T-cell (primary cell): ENCODE results near the gene FCMR. TPM values are rescaled to one million over a fixed set of nuclear protein-coding genes. Genes with fewer than 3 reads are reported as not detected.

Experiments
- ATAC-seq, 4 experiments: fragments of 200-7000 bp in 3 of 4; fragments of 150-1000 bp in 1 of 4; cut with Tn5 transposase; replicated peaks in 1 of 4; 1 replicate in 3 of 4; 2 replicates in 1 of 4; pipeline ENCODE4 v1.10.0; 2021; ENCODE audit warnings: moderate library complexity in 3 of 4, mild to moderate bottlenecking in 2 of 4, moderate number of reproducible peaks in 1 of 4
- CTCF ChIA-PET, 2 donors: fragments of 300-600 bp; sonication (Branson Sonifier 250); formaldehyde crosslinking; loops; one replicate each; lab custom pipeline; 2022; ENCODE audit warnings: antibody characterized with exemption in 2 of 2; lab: Charles Lee
- POLR2A ChIA-PET, 2 donors: fragments of 300-600 bp; sonication (Branson Sonifier 250); formaldehyde crosslinking; loops; one replicate each; lab custom pipeline; 2022; ENCODE audit warnings: antibody characterized with exemption in 2 of 2; lab: Charles Lee
- DNase-seq, 35 experiments: peaks; one replicate each; pipeline versions ENCODE4 v3.0.0 to v3.0.0-alpha.2; 2013 to 2023
- H3K27ac ChIP-seq: one replicate; pipeline ENCODE4 v1.5.1; 2013; ENCODE audit warnings: low read length
- H3K27me3 ChIP-seq, 2 experiments: replicated peaks in 1 of 2; 1 replicate in 1 of 2; 2 replicates in 1 of 2; pipeline versions ENCODE4 v1.6.1 to v1.7.0; 2013; ENCODE audit warnings: low read length in 1 of 2, mixed read lengths in 1 of 2; ENCODE audit not compliant: control insufficient read depth in 2 of 2, insufficient read depth in 2 of 2; ENCODE audit errors: extremely low read depth in 1 of 2
- H3K36me3 ChIP-seq, 2 donors: 1 replicate in 1 of 2; 2 replicates in 1 of 2; pipeline versions ENCODE4 v1.6.1 to v1.7.0; 2013; ENCODE audit warnings: low read length in 1 of 2; ENCODE audit not compliant: control insufficient read depth in 2 of 2, insufficient read depth in 1 of 2; ENCODE audit errors: extremely low read depth in 1 of 2
- H3K4me1 ChIP-seq, 2 experiments: 1 replicate in 1 of 2; 2 replicates in 1 of 2; pipeline versions ENCODE4 v1.6.1 to v1.7.0; 2013; ENCODE audit warnings: low read length in 2 of 2, mixed read lengths in 1 of 2; ENCODE audit not compliant: insufficient read depth in 2 of 2, control insufficient read depth in 1 of 2; ENCODE audit errors: extremely low read depth in 1 of 2
- H3K4me3 ChIP-seq, 2 donors: 1 replicate in 1 of 2; 2 replicates in 1 of 2; pipeline versions ENCODE4 v1.5.1 to v1.7.0; 2013; ENCODE audit warnings: mild to moderate bottlenecking in 2 of 2, low read length in 1 of 2, moderate library complexity in 1 of 2; ENCODE audit not compliant: control insufficient read depth in 1 of 2; ENCODE audit errors: extremely low read depth in 1 of 2
- H3K9me3 ChIP-seq: 2 replicates; pipeline ENCODE4 v1.7.0; 2013
- H3K27ac Mint-ChIP-seq, 2 donors: one replicate each; pipeline ENCODE4 v1.8.0; 2020 to 2021; ENCODE audit warnings: mild to moderate bottlenecking in 2 of 2, mixed read lengths in 2 of 2
- H3K27me3 Mint-ChIP-seq, 2 donors: one replicate each; pipeline ENCODE4 v1.8.0; 2021 to 2022; ENCODE audit warnings: mixed read lengths in 2 of 2
- H3K36me3 Mint-ChIP-seq: one replicate; pipeline ENCODE4 v1.8.0; 2021; ENCODE audit warnings: mixed read lengths
- H3K4me1 Mint-ChIP-seq, 3 donors: one replicate each; pipeline ENCODE4 v1.8.0; 2020 to 2022; ENCODE audit warnings: mixed read lengths in 3 of 3, mild to moderate bottlenecking in 1 of 3
- H3K4me3 Mint-ChIP-seq, 3 donors: one replicate each; pipeline ENCODE4 v1.8.0; 2020 to 2022; ENCODE audit warnings: mild to moderate bottlenecking in 3 of 3, mixed read lengths in 3 of 3, moderate library complexity in 3 of 3
- H3K9me3 Mint-ChIP-seq, 3 donors: one replicate each; pipeline ENCODE4 v1.8.0; 2020 to 2022; ENCODE audit warnings: mixed read lengths in 3 of 3
- WGBS: methylation state at CpG from one replicate; pipeline ENCODE4 v1.1.5; 2013; ENCODE audit warnings: missing lambda C conversion rate; ENCODE audit not compliant: insufficient coverage; 5-methylcytosine and 5-hydroxymethylcytosine counted together
- total RNA-seq, 35 experiments: library from RNA in 6 of 35; stranded (reverse) in 6 of 35; fragments of 120-200 nt in 1 of 35; gene quantifications; one replicate each; pipeline versions ENCODE4 v1.2.1 to v1.2.4 and lab custom pipeline; 2013 to 2026

Gene FCMR
- total RNA-seq, 5 donors from 2014 or later (not counting 1 experiment from before 2014, with no cell fraction given): 275 to 576 (median 453) TPM

GRCh38 chr1:206883876-206884275 is 37.9 kb downstream of the FCMR start:
- Histone ChIP-seq H3K36me3 (no peaks in the 10 kb centered on the region), H3K27me3 (no peaks in the 10 kb centered on the region), H3K27ac (no peak overlapping the region), H3K4me3 (no peak overlapping the region), H3K4me1 (no peaks in the 10 kb centered on the region), H3K9me3 (no peaks in the 10 kb centered on the region)
- peaks cover 4 to 6% (median 6%) of the 10 kb centered on the region in 3 donors for H3K9me3 Mint-ChIP-seq
- peaks cover 0 to 1% of the 10 kb centered on the region in 2 donors for H3K27me3 Mint-ChIP-seq
- H3K36me3 Mint-ChIP-seq: peaks cover 4% of the 10 kb centered on the region
- WGBS: no CpG with 5 or more reads among the region's 2 CpGs
- DNase-seq (no peak), ATAC-seq (no peak)
- no peak overlapping the region for H3K4me3 Mint-ChIP-seq
- POLR2A ChIA-PET: interaction anchor here in 1 of 2 donors (0.6 kb wide), 1 partner anchor 70 kb away, joined by 3 read pairs; no protein-coding TSS in a partner anchor
- H3K4me1 Mint-ChIP-seq: peaks cover 0 to 3% (median 2%) of the 10 kb centered on the region in 3 donors
- CTCF ChIA-PET: interaction anchor here (0.6 to 1.3 kb wide), 7 partner anchors 9 to 150 kb away, joined by 3 to 4 read pairs (median 3); no protein-coding TSS in a partner anchor
- H3K27ac Mint-ChIP-seq: no peak overlapping the region

DNA sequence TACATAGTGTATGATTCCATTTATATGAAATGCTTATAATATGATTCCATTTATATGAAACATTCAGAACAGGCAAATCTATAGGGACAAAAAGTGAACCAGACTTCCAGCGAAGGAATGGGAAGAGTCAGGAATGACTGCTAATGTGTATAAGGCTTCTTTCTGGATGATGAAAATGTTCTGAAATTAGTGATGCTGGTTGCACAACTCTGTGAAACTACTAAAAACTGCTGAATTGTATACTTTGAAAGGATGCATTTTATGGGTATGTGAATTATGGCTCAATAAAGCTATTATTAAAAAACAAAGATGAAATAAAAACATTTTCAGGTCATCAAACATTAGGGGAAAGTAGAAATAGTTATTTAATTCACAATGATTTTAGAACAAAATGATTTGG is 38.6 kb downstream of the FCMR start:
- Mint-ChIP-seq H3K27me3 (peaks cover 0 to 1% of the 10 kb centered on the region in 2 donors), H3K36me3 (peaks cover 7% of the 10 kb centered on the region), H3K4me1 (peaks cover 0 to under 1% (median under 1%) of the 10 kb centered on the region in 3 donors), H3K9me3 (peaks cover 8 to 12% (median 11%) of the 10 kb centered on the region in 3 donors), H3K27ac (no peak overlapping the region), H3K4me3 (no peak overlapping the region)
- Histone ChIP-seq H3K27me3 (no peaks in the 10 kb centered on the region), H3K4me3 (no peak overlapping the region), H3K9me3 (peaks cover 5% of the 10 kb centered on the region), H3K27ac (no peak overlapping the region), H3K36me3 (no peaks in the 10 kb centered on the region), H3K4me1 (no peaks in the 10 kb centered on the region)
- CTCF ChIA-PET: interaction anchor here (0.6 to 1.0 kb wide), 3 partner anchors 10 to 29 kb away, joined by 3 to 4 read pairs (median 4); no protein-coding TSS in a partner anchor
- WGBS: 88% methylated on average over 1 of the region's 1 CpG
- DNase-seq (no peak), ATAC-seq (no peak)
- POLR2A ChIA-PET: interaction anchor here in 1 of 2 donors (0.6 kb wide), 1 partner anchor 69 kb away, joined by 3 read pairs; no protein-coding TSS in a partner anchor

DNA sequence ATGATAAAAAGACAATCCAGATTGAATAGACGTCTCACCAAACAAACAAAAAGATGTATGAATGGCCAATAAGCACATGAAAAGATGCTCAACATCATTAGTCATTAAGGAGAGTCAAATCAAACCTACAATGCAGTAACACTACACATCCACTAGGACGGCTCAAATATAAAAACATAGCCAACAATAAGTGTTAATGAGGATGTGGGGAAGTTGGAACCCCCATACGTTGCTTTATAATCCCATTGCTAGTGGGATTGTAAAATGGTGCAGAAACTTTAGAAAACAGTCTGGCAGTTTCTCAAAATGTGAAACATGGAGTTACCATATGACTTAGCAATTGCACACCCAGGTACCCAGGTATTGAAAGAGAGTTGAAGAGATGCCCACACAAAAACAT is 39.2 kb downstream of the FCMR start:
- peaks cover 0 to 1% of the 10 kb centered on the region in 2 donors for H3K27me3 Mint-ChIP-seq
- no peaks in the 10 kb centered on the region for H3K4me1 Mint-ChIP-seq
- CTCF ChIA-PET: no interaction called here
- peaks cover 11% of the 10 kb centered on the region for H3K36me3 Mint-ChIP-seq
- Histone ChIP-seq H3K27ac (no peak overlapping the region), H3K4me3 (no peak overlapping the region), H3K27me3 (no peaks in the 10 kb centered on the region), H3K36me3 (no peaks in the 10 kb centered on the region), H3K4me1 (no peaks in the 10 kb centered on the region), H3K9me3 (peaks cover 5% of the 10 kb centered on the region)
- no peak overlapping the region for H3K4me3 Mint-ChIP-seq
- ATAC-seq (no peak), DNase-seq (no peak)
- no peak overlapping the region for H3K27ac Mint-ChIP-seq
- peaks cover 9 to 18% (median 14%) of the 10 kb centered on the region in 3 donors for H3K9me3 Mint-ChIP-seq
- POLR2A ChIA-PET: no interaction called here
- WGBS: 80% methylated on average over 1 of the region's 3 CpGs

DNA sequence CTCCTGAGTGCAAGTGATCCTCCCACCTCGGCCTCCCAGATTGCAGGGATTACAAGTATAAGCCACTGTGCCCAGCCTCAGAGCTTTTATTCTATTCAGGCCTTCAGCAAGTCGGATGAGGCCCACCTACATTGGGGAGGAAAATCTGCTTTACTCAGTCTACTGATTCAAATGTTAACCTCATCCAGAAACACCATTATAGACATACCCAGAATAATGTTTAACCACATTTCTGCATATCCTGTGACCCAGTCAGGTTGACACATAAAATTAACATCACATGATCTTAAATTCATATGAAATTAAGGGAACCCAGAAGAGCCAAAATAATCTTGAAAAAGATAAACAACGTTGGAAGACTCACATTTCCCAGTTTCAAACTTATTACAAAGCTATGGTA is 41.4 kb downstream of the FCMR start:
- Mint-ChIP-seq H3K27ac (no peak overlapping the region), H3K4me3 (no peak overlapping the region), H3K36me3 (peaks cover 19% of the 10 kb centered on the region), H3K4me1 (no peaks in the 10 kb centered on the region), H3K9me3 (peaks cover 17 to 31% (median 19%) of the 10 kb centered on the region in 3 donors), H3K27me3 (no peaks in the 10 kb centered on the region)
- no peaks in the 10 kb centered on the region for H3K4me1 ChIP-seq
- no peaks in the 10 kb centered on the region for H3K36me3 ChIP-seq
- POLR2A ChIA-PET: no interaction called here
- no peak overlapping the region for H3K27ac ChIP-seq
- peaks cover 9% of the 10 kb centered on the region for H3K9me3 ChIP-seq
- ATAC-seq (no peak), DNase-seq (no peak)
- no peak overlapping the region for H3K4me3 ChIP-seq
- 67% methylated on average over 1 of the region's 3 CpGs for WGBS
- CTCF ChIA-PET: interaction anchor here (0.6 kb wide), 2 partner anchors 34 to 1794 kb away, joined by 3 read pairs; no protein-coding TSS in a partner anchor
- H3K27me3 ChIP-seq: no peaks in the 10 kb centered on the region

- no peaks in the 10 kb centered on the region for H3K27me3 Mint-ChIP-seq
- peaks cover 17 to 35% (median 21%) of the 10 kb centered on the region in 3 donors for H3K9me3 Mint-ChIP-seq
- no peaks in the 10 kb centered on the region for H3K4me1 Mint-ChIP-seq
- Histone ChIP-seq H3K9me3 (peaks cover 9% of the 10 kb centered on the region), H3K27ac (no peak overlapping the region), H3K4me3 (no peak overlapping the region), H3K4me1 (no peaks in the 10 kb centered on the region), H3K36me3 (no peaks in the 10 kb centered on the region), H3K27me3 (no peaks in the 10 kb centered on the region)
- no peak overlapping the region for H3K27ac Mint-ChIP-seq
- H3K4me3 Mint-ChIP-seq: no peak overlapping the region
- DNase-seq: no peak
- H3K36me3 Mint-ChIP-seq: peaks cover 20% of the 10 kb centered on the region
- ChIA-PET CTCF (interaction anchor here in 1 of 2 donors (0.6 to 1.2 kb wide), 4 partner anchors 13 to 55 kb away, joined by 3 to 6 read pairs (median 4); partner anchors contain the start of gene IL20), POLR2A (interaction anchor here (0.6 kb wide), 2 partner anchors 11 to 169 kb away, joined by 3 to 5 read pairs; no protein-coding TSS in a partner anchor)
- ATAC-seq: no peak
These were observed 43.3 kb downstream of the FCMR start for GRCh38 chr1:206878456-206878855.

- H3K36me3 Mint-ChIP-seq: peaks cover 25% of the 10 kb centered on the region
- no peak for DNase-seq
- Histone ChIP-seq H3K36me3 (no peaks in the 10 kb centered on the region), H3K4me1 (no peaks in the 10 kb centered on the region), H3K27ac (no peak overlapping the region), H3K9me3 (peaks cover 9% of the 10 kb centered on the region), H3K4me3 (no peak overlapping the region), H3K27me3 (no peaks in the 10 kb centered on the region)
- ATAC-seq: no peak
- H3K4me1 Mint-ChIP-seq: no peaks in the 10 kb centered on the region
- H3K9me3 Mint-ChIP-seq: peaks cover 17 to 40% (median 28%) of the 10 kb centered on the region in 3 donors
- no CpG with 5 or more reads among the region's 3 CpGs for WGBS
- no peaks in the 10 kb centered on the region for H3K27me3 Mint-ChIP-seq
- H3K27ac Mint-ChIP-seq: no peak overlapping the region
- CTCF ChIA-PET: interaction anchor here in 1 of 2 donors (0.6 kb wide), 1 partner anchor 160 kb away, joined by 3 read pairs; no protein-coding TSS in a partner anchor
- POLR2A ChIA-PET: interaction anchor here in 1 of 2 donors (0.6 kb wide), 1 partner anchor 10 kb away, joined by 3 read pairs; the partner anchor contains the start of gene IL20
- no peak overlapping the region for H3K4me3 Mint-ChIP-seq
These were observed 45.9 kb downstream of the FCMR start for GRCh38 chr1:206875752-206876377.
